WTC11 (cell line): ENCODE data around the gene SNX2. TPM values are rescaled to one million over a fixed set of nuclear protein-coding genes. Genes with fewer than 3 reads are reported as not detected.
A peak's percentile ranks its signal among the peaks of the same experiment; 100 is the strongest.

ENCODE experiments used
- ATAC-seq: fragments of 200-7000 bp; cut with Tn5 transposase; 2 replicates; pipeline ENCODE4 v1.10.0; 2021; ENCODE audit warnings: mild to moderate bottlenecking, moderate library complexity
- CTCF ChIA-PET: fragments of 300-600 bp; sonication (Branson Sonifier 250); formaldehyde crosslinking; loops from one replicate; lab custom pipeline; 2021; ENCODE audit warnings: antibody characterized with exemption; lab: Charles Lee
- POLR2A ChIA-PET: fragments of 350-600 bp; sonication (Branson Sonifier 250); formaldehyde crosslinking; loops from one replicate; lab custom pipeline; 2021; ENCODE audit warnings: antibody characterized with exemption; lab: Charles Lee
- DNase-seq: peaks from one replicate; pipeline ENCODE4 v3.0.0; 2021; ENCODE audit warnings: low spot score
- H3K27ac Mint-ChIP-seq: 2 replicates; pipeline ENCODE4 v1.8.0; 2021; ENCODE audit warnings: mixed read lengths
- H3K27me3 Mint-ChIP-seq: 2 replicates; pipeline ENCODE4 v1.8.0; 2021; ENCODE audit warnings: low read depth, mild to moderate bottlenecking, moderate library complexity, mixed read lengths
- H3K36me3 Mint-ChIP-seq: 2 replicates; pipeline ENCODE4 v1.8.0; 2021; ENCODE audit warnings: mixed read lengths
- H3K4me1 Mint-ChIP-seq: 2 replicates; pipeline ENCODE4 v1.8.0; 2022; ENCODE audit warnings: mixed read lengths
- H3K4me3 Mint-ChIP-seq: 2 replicates; pipeline ENCODE4 v1.8.0; 2021; ENCODE audit warnings: mild to moderate bottlenecking, moderate library complexity, mixed read lengths
- H3K9me3 Mint-ChIP-seq: 2 replicates; pipeline ENCODE4 v1.8.0; 2021; ENCODE audit warnings: mixed read lengths
- ATF3 ChIP-seq: sonication (generic); formaldehyde crosslinking; conservative IDR thresholded peaks from 2 replicates; pipeline ENCODE4 v1.8.1; 2022; ENCODE audit warnings: mild to moderate bottlenecking, missing genetic modification reagents
- CREB1 ChIP-seq: sonication (generic); formaldehyde crosslinking; IDR thresholded peaks from 2 replicates; pipeline ENCODE4 v1.8.0; 2023; ENCODE audit warnings: mild to moderate bottlenecking, missing genetic modification reagents
- CTCF ChIP-seq: fragments of 200-600 bp; IDR thresholded peaks from 2 replicates; pipeline ENCODE4 v1.8.0; 2022; ENCODE audit warnings: antibody characterized with exemption
- E2F4 ChIP-seq: sonication (generic); formaldehyde crosslinking; IDR thresholded peaks from 2 replicates; pipeline ENCODE4 v1.8.1; 2022; ENCODE audit warnings: low read depth, mild to moderate bottlenecking, moderate library complexity, missing genetic modification reagents, borderline replicate concordance
- E2F5 ChIP-seq: sonication (generic); formaldehyde crosslinking; IDR thresholded peaks from 2 replicates; pipeline ENCODE4 v1.8.1; 2022; ENCODE audit warnings: mild to moderate bottlenecking, moderate library complexity, missing genetic modification reagents
- FOXP1 ChIP-seq: sonication (generic); formaldehyde crosslinking; IDR thresholded peaks from 2 replicates; pipeline ENCODE4 v1.8.0; 2022; ENCODE audit warnings: missing genetic modification reagents, mild to moderate bottlenecking, moderate library complexity, borderline replicate concordance
- IRF1 ChIP-seq: sonication (generic); formaldehyde crosslinking; IDR thresholded peaks from 2 replicates; pipeline ENCODE4 v1.8.0; 2023; ENCODE audit warnings: missing genetic modification reagents
- JUN ChIP-seq: sonication (generic); formaldehyde crosslinking; IDR thresholded peaks from 2 replicates; pipeline ENCODE4 v1.8.0; 2023; ENCODE audit warnings: mild to moderate bottlenecking, missing genetic modification reagents
- MLX ChIP-seq: sonication (generic); formaldehyde crosslinking; IDR thresholded peaks from 2 replicates; pipeline ENCODE4 v1.8.1; 2023; ENCODE audit warnings: mild to moderate bottlenecking, missing genetic modification reagents, moderate library complexity
- MXD4 ChIP-seq: fragments of 250-450 bp; sonication (Bioruptor Pico); IDR thresholded peaks from 2 replicates; pipeline ENCODE4 v1.8.0; 2021; ENCODE audit warnings: mild to moderate bottlenecking, moderate library complexity, borderline replicate concordance
- NR2C2 ChIP-seq: sonication (generic); formaldehyde crosslinking; IDR thresholded peaks from 2 replicates; pipeline ENCODE4 v1.8.0; 2022; ENCODE audit warnings: mild to moderate bottlenecking, missing genetic modification reagents
- NR3C1 ChIP-seq: sonication (generic); formaldehyde crosslinking; conservative IDR thresholded peaks from 2 replicates; pipeline ENCODE4 v1.8.1; 2023; ENCODE audit warnings: low read depth, mild to moderate bottlenecking, missing genetic modification reagents
- PRDM15 ChIP-seq: sonication (generic); formaldehyde crosslinking; IDR thresholded peaks from 2 replicates; pipeline ENCODE4 v1.8.0; 2022; ENCODE audit warnings: missing genetic modification reagents
- RORB ChIP-seq: fragments of 250-450 bp; sonication (Bioruptor Pico); IDR thresholded peaks from 2 replicates; pipeline ENCODE4 v1.9.0; 2021; ENCODE audit warnings: mild to moderate bottlenecking
- SOX15 ChIP-seq: fragments of 250-450 bp; sonication (Bioruptor Pico); IDR thresholded peaks from 2 replicates; pipeline ENCODE4 v1.9.0; 2021; ENCODE audit warnings: mild to moderate bottlenecking
- TP53 ChIP-seq: sonication (generic); formaldehyde crosslinking; IDR thresholded peaks from 2 replicates; pipeline ENCODE4 v1.8.1; 2023; ENCODE audit warnings: mild to moderate bottlenecking, missing genetic modification reagents
- ZMAT4 ChIP-seq: fragments of 250-450 bp; sonication (Bioruptor Pico); IDR thresholded peaks from 2 replicates; pipeline ENCODE4 v1.9.0; 2021; ENCODE audit warnings: mild to moderate bottlenecking
- ZNF219 ChIP-seq: sonication (generic); formaldehyde crosslinking; IDR thresholded peaks from 2 replicates; pipeline ENCODE4 v1.8.0; 2023; ENCODE audit warnings: missing genetic modification reagents, mild to moderate bottlenecking, borderline replicate concordance
- ZNF317 ChIP-seq: sonication (generic); formaldehyde crosslinking; IDR thresholded peaks from 2 replicates; pipeline ENCODE4 v1.8.1; 2023; ENCODE audit warnings: low read depth, mild to moderate bottlenecking, moderate library complexity, missing genetic modification reagents, borderline replicate concordance
- ZNF425 ChIP-seq: fragments of 250-450 bp; sonication (Bioruptor Pico); conservative IDR thresholded peaks from 2 replicates; pipeline ENCODE4 v1.9.0; 2021; ENCODE audit warnings: mild to moderate bottlenecking
- ZNF671 ChIP-seq: fragments of 250-450 bp; sonication (Bioruptor Pico); IDR thresholded peaks from 2 replicates; pipeline ENCODE4 v1.8.0; 2021; ENCODE audit warnings: mild to moderate bottlenecking
- total RNA-seq: library from RNA; stranded (reverse); gene quantifications from 3 replicates; pipeline ENCODE4 v1.2.3, GENCODE V29; 2021

SNX2 gene
- total RNA-seq, 1 experiment from 2014 or later = 63.7 TPM

- Mint-ChIP-seq H3K4me1 (peaks cover 22% of the 10 kb centered on the region), H3K36me3 (no peaks in the 10 kb centered on the region), H3K4me3 (no peak overlapping the region), H3K9me3 (no peaks in the 10 kb centered on the region), H3K27ac (0 out of 2 replicates have a peak overlapping the region, but pooled peaks have one; percentile 31), H3K27me3 (no peaks in the 10 kb centered on the region)
- ATAC-seq (no peak), DNase-seq (no peak)
- ChIA-PET CTCF (no interaction called here), POLR2A (no interaction called here)
- TF ChIP-seq E2F5 (CRISPR knock-in tag) (no peak), ZNF317 (CRISPR knock-in tag) (no peak), NR3C1 (no peak), MLX (CRISPR knock-in tag) (no peak), MXD4 (no peak), ATF3 (CRISPR knock-in tag) (no peak), TP53 (no peak), CREB1 (no peak), PRDM15 (no peak), IRF1 (CRISPR knock-in tag) (no peak), RORB (CRISPR knock-in tag) (no peak), ZMAT4 (CRISPR knock-in tag) (no peak), JUN (CRISPR knock-in tag) (no peak)
Measured at GRCh38 chr5:122871661-122872060, 96.8 kb downstream of the SNX2 start.

GRCh38 chr5:122874179-122874875 is 99.4 kb downstream of the SNX2 start:
- ChIA-PET CTCF (no interaction called here), POLR2A (interaction anchor here (0.7 kb wide), 1 partner anchor 239 kb away, joined by 4 read pairs; no protein-coding TSS in a partner anchor)
- H3K4me3 Mint-ChIP-seq = no peak overlapping the region
- H3K9me3 Mint-ChIP-seq = no peaks in the 10 kb centered on the region; the same call in 1 of the 2 replicates
- DNase-seq = no peak
- ATAC-seq = no peak
- no peaks in the 10 kb centered on the region for H3K27me3 Mint-ChIP-seq
- H3K27ac Mint-ChIP-seq = no peak overlapping the region
- H3K36me3 Mint-ChIP-seq = no peaks in the 10 kb centered on the region
- H3K4me1 Mint-ChIP-seq = peaks cover 16% of the 10 kb centered on the region
- TF ChIP-seq ZNF219 (CRISPR knock-in tag) = no peak
- TF ChIP-seq NR2C2 (CRISPR knock-in tag) = no peak
- no peak for TF ChIP-seq E2F4 (CRISPR knock-in tag)
- no peak for TF ChIP-seq ZNF671 (CRISPR knock-in tag)
- TF ChIP-seq ZNF425 (CRISPR knock-in tag) = no peak
- TF ChIP-seq SOX15 (CRISPR knock-in tag) = no peak
- no peak for TF ChIP-seq FOXP1 (CRISPR knock-in tag)
- no peak for TF ChIP-seq CTCF
- no peak for TF ChIP-seq MXD4
